Liver (tissue), 9 donors: ENCODE measurements around the gene TNS3. TPM values are rescaled to one million over a fixed set of nuclear protein-coding genes. Genes with fewer than 3 reads are reported as not detected.
A peak's percentile ranks its signal among the peaks of the same experiment; 100 is the strongest.

ENCODE experiments used
- DNase-seq: peaks from one replicate; pipeline ENCODE4 v3.0.0-alpha.2; 2017; ENCODE audit warnings: low spot score
- H3K27ac ChIP-seq, 2 donors: one replicate each; pipeline ENCODE4 v1.7.0; 2013; ENCODE audit warnings: inconsistent platforms in 2 of 2, low read length in 2 of 2, control low read depth in 1 of 2, low read depth in 1 of 2, mild to moderate bottlenecking in 1 of 2
- H3K27me3 ChIP-seq, 4 donors: one replicate each; pipeline versions ENCODE4 v1.6.1 to v1.7.0; 2013; ENCODE audit warnings: low read length in 3 of 4, inconsistent platforms in 1 of 4, mild to moderate bottlenecking in 1 of 4, moderate library complexity in 1 of 4; ENCODE audit not compliant: control insufficient read depth in 4 of 4, insufficient read depth in 4 of 4
- H3K36me3 ChIP-seq, 4 donors: one replicate each; pipeline versions ENCODE4 v1.6.1 to v1.7.0; 2013; ENCODE audit warnings: low read length in 3 of 4, mild to moderate bottlenecking in 3 of 4, low read depth in 1 of 4, moderate library complexity in 1 of 4; ENCODE audit not compliant: control insufficient read depth in 4 of 4, insufficient read depth in 3 of 4
- H3K4me1 ChIP-seq, 4 donors: one replicate each; pipeline versions ENCODE4 v1.6.1 to v1.7.0; 2013; ENCODE audit warnings: low read length in 3 of 4, mild to moderate bottlenecking in 3 of 4, moderate library complexity in 1 of 4; ENCODE audit not compliant: control insufficient read depth in 4 of 4, insufficient read depth in 4 of 4
- H3K4me3 ChIP-seq, 3 donors: one replicate each; pipeline versions ENCODE4 v1.6.1 to v1.7.0; 2013; ENCODE audit warnings: low read length in 3 of 3, control low read depth in 1 of 3, low read depth in 1 of 3, mild to moderate bottlenecking in 1 of 3
- H3K9ac ChIP-seq, 2 donors: one replicate each; pipeline ENCODE4 v1.7.0; 2013; ENCODE audit warnings: low read length in 2 of 2, mild to moderate bottlenecking in 2 of 2, moderate library complexity in 2 of 2, control low read depth in 1 of 2, low read depth in 1 of 2
- H3K9me3 ChIP-seq, 4 donors: one replicate each; pipeline versions ENCODE4 v1.6.1 to v1.7.0; 2013; ENCODE audit warnings: low read length in 3 of 4; ENCODE audit not compliant: control insufficient read depth in 4 of 4
- ATF3 ChIP-seq: IDR thresholded peaks from 2 replicates; pipeline ENCODE4 v1.6.1; 2016; ENCODE audit warnings: antibody characterized with exemption
- CTCF ChIP-seq: fragments of 150-350 bp; IDR thresholded peaks from 2 replicates; pipeline ENCODE4 v1.5.1; 2017; ENCODE audit warnings: improper control_type of control experiment, low read depth, low read length; ENCODE audit not compliant: missing input control
- FOXA1 ChIP-seq: IDR thresholded peaks from 2 replicates; pipeline ENCODE4 v1.6.1; 2016; ENCODE audit warnings: antibody characterized with exemption
- FOXA2 ChIP-seq: IDR thresholded peaks from 2 replicates; pipeline ENCODE4 v1.6.1; 2016; ENCODE audit warnings: antibody characterized with exemption
- GABPA ChIP-seq, 2 donors: IDR thresholded peaks in 1 of 2; conservative IDR thresholded peaks in 1 of 2; 2 replicates each; pipeline ENCODE4 v1.6.1; 2016; ENCODE audit warnings: antibody characterized with exemption in 2 of 2, mild to moderate bottlenecking in 1 of 2, moderate library complexity in 1 of 2
- HNF4A ChIP-seq, 2 donors: conservative IDR thresholded peaks; 2 replicates each; pipeline ENCODE4 v1.6.1; 2016; ENCODE audit warnings: antibody characterized with exemption in 2 of 2, mild to moderate bottlenecking in 2 of 2
- HNF4G ChIP-seq: IDR thresholded peaks from 2 replicates; pipeline ENCODE4 v1.6.1; 2016; ENCODE audit warnings: antibody characterized with exemption
- JUND ChIP-seq, 2 donors: IDR thresholded peaks; 2 replicates each; pipeline ENCODE4 v1.6.1; 2016; ENCODE audit warnings: antibody characterized with exemption in 2 of 2
- MAX ChIP-seq: IDR thresholded peaks from 2 replicates; pipeline ENCODE4 v1.6.1; 2016; ENCODE audit warnings: antibody characterized with exemption
- NR2F2 ChIP-seq: IDR thresholded peaks from 2 replicates; pipeline ENCODE4 v1.6.1; 2016; ENCODE audit warnings: antibody characterized with exemption
- RAD21 ChIP-seq, 2 donors: IDR thresholded peaks; 2 replicates each; pipeline ENCODE4 v1.6.1; 2016; ENCODE audit warnings: antibody characterized with exemption in 2 of 2, mild to moderate bottlenecking in 2 of 2
- REST ChIP-seq: IDR thresholded peaks from 2 replicates; pipeline ENCODE4 v1.6.1; 2016; ENCODE audit warnings: antibody characterized with exemption, mild to moderate bottlenecking
- RXRA ChIP-seq, 2 donors: IDR thresholded peaks; 2 replicates each; pipeline ENCODE4 v1.6.1; 2017 to 2018; ENCODE audit warnings: antibody characterized with exemption in 2 of 2, mild to moderate bottlenecking in 1 of 2
- SP1 ChIP-seq: IDR thresholded peaks from 2 replicates; pipeline ENCODE4 v1.6.1; 2018; ENCODE audit warnings: antibody characterized with exemption, mild to moderate bottlenecking
- TAF1 ChIP-seq: conservative IDR thresholded peaks from 2 replicates; pipeline ENCODE4 v1.6.1; 2016; ENCODE audit warnings: antibody characterized with exemption, mild to moderate bottlenecking
- YY1 ChIP-seq: IDR thresholded peaks from 2 replicates; pipeline ENCODE4 v1.6.1; 2016; ENCODE audit warnings: antibody characterized with exemption, mild to moderate bottlenecking
- ZBTB33 ChIP-seq: IDR thresholded peaks from 2 replicates; pipeline ENCODE4 v1.6.1; 2016; ENCODE audit warnings: antibody characterized with exemption
- WGBS: extraction: QIAGEN DNeasy Blood & Tissue Kit; methylation state at CpG from one replicate; pipeline ENCODE4 v1.1.7; 2013; 5-methylcytosine and 5-hydroxymethylcytosine counted together
- polyA plus RNA-seq, 2 donors: library from polyadenylated mRNA; stranded (reverse) in 1 of 2; unstranded in 1 of 2; fragments of 200-250 nt in 1 of 2; fragments of >200 nt in 1 of 2; fragmentation: Nextera tagmentation in 1 of 2; extraction: Ambion mirVana in 1 of 2; gene quantifications; one replicate each; pipeline versions ENCODE4 v1.2.1 to v1.2.3, GENCODE V29; 2013 to 2015
- total RNA-seq, 2 donors: library from RNA; depleted of rRNA; stranded (reverse); fragments of >200 nt; gene quantifications; one replicate each; pipeline ENCODE4 v1.2.3, GENCODE V29; 2014
- donor health status: healthy.
- donor health status: healthy.
- donor health status: healthy.
- donor health status: healthy.
- donor health status: healthy.

Gene TNS3
- total and polyA plus RNA-seq, 4 donors, result 16.8 to 100 (median 29.5) TPM

GRCh38 chr7:47273974-47274766 is 307.7 kb downstream of the TNS3 start:
- WGBS, result 65% methylated on average over 6 of the region's 6 CpGs
- H3K4me1 ChIP-seq, result peaks cover 0 to 16% (median 6%) of the 10 kb centered on the region in 4 donors
- H3K27me3 ChIP-seq, result no peaks in the 10 kb centered on the region
- no peaks in the 10 kb centered on the region for H3K9me3 ChIP-seq
- no peak for DNase-seq
- no peak overlapping the region for H3K9ac ChIP-seq
- H3K4me3 ChIP-seq, result no peak overlapping the region
- peaks cover 2 to 25% (median 13%) of the 10 kb centered on the region in 4 donors for H3K36me3 ChIP-seq
- H3K27ac ChIP-seq, result no peak overlapping the region
- TF ChIP-seq REST (no peak), HNF4A (conservative IDR thresholded peaks at IDR 0.05) (peak; percentile 7 to 13), JUND (IDR thresholded peaks at IDR 0.05) (no peak), YY1 (no peak)

GRCh38 chr7:47273088-47273487 is 308.8 kb downstream of the TNS3 start:
- no peak overlapping the region for H3K4me3 ChIP-seq
- no peaks in the 10 kb centered on the region for H3K9me3 ChIP-seq
- peaks cover 0 to 21% (median 11%) of the 10 kb centered on the region in 4 donors for H3K36me3 ChIP-seq
- H3K9ac ChIP-seq, result no peak overlapping the region
- peaks cover 0 to 7% (median under 1%) of the 10 kb centered on the region in 4 donors for H3K4me1 ChIP-seq
- H3K27me3 ChIP-seq, result no peaks in the 10 kb centered on the region
- no peak for DNase-seq
- WGBS, result 96% methylated on average over 4 of the region's 4 CpGs
- no peak overlapping the region for H3K27ac ChIP-seq
- TF ChIP-seq NR2F2 (no peak), HNF4A (conservative IDR thresholded peaks at IDR 0.05) (no peak), YY1 (no peak)

GRCh38 chr7:47271749-47272148 is 310.2 kb downstream of the TNS3 start:
- H3K9me3 ChIP-seq, result no peaks in the 10 kb centered on the region
- peaks cover 0 to 11% (median 5%) of the 10 kb centered on the region in 4 donors for H3K4me1 ChIP-seq
- H3K27me3 ChIP-seq, result no peaks in the 10 kb centered on the region
- H3K4me3 ChIP-seq, result no peak overlapping the region
- DNase-seq, result no peak
- no peak overlapping the region for H3K27ac ChIP-seq
- no peak overlapping the region for H3K9ac ChIP-seq
- WGBS, result 93% methylated on average over 3 of the region's 3 CpGs
- peaks cover 0 to 12% (median 6%) of the 10 kb centered on the region in 4 donors for H3K36me3 ChIP-seq
- TF ChIP-seq TAF1, result no peak
- no peak for TF ChIP-seq SP1
- no peak for TF ChIP-seq CTCF
- no peak for TF ChIP-seq GABPA (IDR thresholded peaks at IDR 0.05 in 1 of 2, conservative IDR thresholded peaks at IDR 0.05 in 1 of 2)
- no peak for TF ChIP-seq RAD21 (IDR thresholded peaks at IDR 0.05)
- no peak for TF ChIP-seq FOXA2
- no peak for TF ChIP-seq FOXA1
- TF ChIP-seq HNF4G, result no peak
- no peak for TF ChIP-seq ZBTB33
- no peak for TF ChIP-seq HNF4A (conservative IDR thresholded peaks at IDR 0.05)
- TF ChIP-seq MAX, result no peak
- no peak for TF ChIP-seq RXRA (IDR thresholded peaks at IDR 0.05)
- TF ChIP-seq ATF3, result no peak
